Pancreas (tissue), 10 donors: Measurements from ENCODE around the gene PHACTR3. TPM values are rescaled to one million over a fixed set of nuclear protein-coding genes. Genes with fewer than 3 reads are reported as not detected.

Experiments used
- ATAC-seq, 4 donors: fragments of 200-7000 bp; cut with Tn5 transposase; one replicate each; pipeline versions ENCODE4 v1.8.0 to v1.9.1; 2020; ENCODE audit warnings: mild to moderate bottlenecking in 4 of 4, moderate library complexity in 4 of 4
- DNase-seq, 6 donors: peaks; one replicate each; pipeline ENCODE4 v3.0.0-alpha.2; 2020
- FAIRE-seq: peaks from 2 replicates; lab custom pipeline; 2012; peaks lifted over from hg19 to GRCh38; lab: Jason Lieb, UNC
- H3K27ac ChIP-seq, 4 donors: fragments of 200-600 bp; sonication (generic); 1 replicate in 3 of 4; 2 replicates in 1 of 4; pipeline versions ENCODE4 v1.5.0 to v1.8.0; 2020
- H3K27me3 ChIP-seq, 4 donors: fragments of 200-600 bp; one replicate each; pipeline ENCODE4 v1.8.0; 2021
- H3K36me3 ChIP-seq, 3 donors: fragments of 200-600 bp; sonication (generic) in 1 of 3; one replicate each; pipeline versions ENCODE4 v1.5.0 to v1.8.0; 2020 to 2021
- H3K4me1 ChIP-seq, 3 donors: fragments of 200-600 bp; one replicate each; pipeline ENCODE4 v1.8.0; 2021
- H3K4me3 ChIP-seq, 4 donors: fragments of 200-600 bp; sonication (generic) in 2 of 4; one replicate each; pipeline versions ENCODE4 v1.5.0 to v1.8.0; 2020 to 2021
- H3K9me3 ChIP-seq, 4 donors: fragments of 200-600 bp; one replicate each; pipeline ENCODE4 v1.8.0; 2021
- CTCF ChIP-seq, 4 donors: fragments of 200-600 bp; sonication (generic) in 3 of 4; IDR thresholded peaks; one replicate each; pipeline versions ENCODE4 v1.5.0 to v1.8.0; 2021; ENCODE audit warnings: antibody characterized with exemption in 4 of 4
- WGBS, 2 donors: extraction: QIAGEN DNeasy Blood & Tissue Kit; methylation state at CpG; one replicate each; pipeline ENCODE4 v1.1.7; 2013; 5-methylcytosine and 5-hydroxymethylcytosine counted together
- intact Hi-C, 3 donors: fragments of 100-400 bp; cut with DNase I; formaldehyde crosslinking; loops; one replicate each; pipeline versions ENCODE4 v1.11.1 to v1.14.2; 2022
- polyA plus RNA-seq, 2 donors: library from polyadenylated mRNA; stranded (reverse); fragments of 200-250 nt; gene quantifications; one replicate each; pipeline ENCODE4 v1.2.3, GENCODE V29; 2013
- total RNA-seq, 6 donors: library from RNA; stranded (reverse); fragmentation: NEBNext Ultra II Directional in 4 of 6; extraction: Animal tissue kit (Norgen Biotek cat#: 25700) in 4 of 6; gene quantifications; one replicate each; pipeline versions ENCODE4 v1.2.1 to v1.2.4, GENCODE V29; 2021 to 2023
- donor health status: healthy with polysubstance abuse.
- donor health status: DM: no; HTN: no; CAD: no; lungs with moderate emphysema.
- donor health status: DM: no; HTN: no; CAD: no.
- donor health status: control.
- donor health status: control.
- donor health status: Bipolar disorder and iron deficiency.
- donor health status: DM: yes; HTN: yes; CAD: no.
- donor health status: DM: no; HTN: no; CAD: no.
- donor health status: DM: no; HTN: no; CAD: no.
- donor health status: DM: yes; HTN: yes; CAD: no.

Gene PHACTR3
- total and polyA plus RNA-seq, 8 donors: 0.14 to 1.5 (median 0.35) TPM; not detected in 3

DNA sequence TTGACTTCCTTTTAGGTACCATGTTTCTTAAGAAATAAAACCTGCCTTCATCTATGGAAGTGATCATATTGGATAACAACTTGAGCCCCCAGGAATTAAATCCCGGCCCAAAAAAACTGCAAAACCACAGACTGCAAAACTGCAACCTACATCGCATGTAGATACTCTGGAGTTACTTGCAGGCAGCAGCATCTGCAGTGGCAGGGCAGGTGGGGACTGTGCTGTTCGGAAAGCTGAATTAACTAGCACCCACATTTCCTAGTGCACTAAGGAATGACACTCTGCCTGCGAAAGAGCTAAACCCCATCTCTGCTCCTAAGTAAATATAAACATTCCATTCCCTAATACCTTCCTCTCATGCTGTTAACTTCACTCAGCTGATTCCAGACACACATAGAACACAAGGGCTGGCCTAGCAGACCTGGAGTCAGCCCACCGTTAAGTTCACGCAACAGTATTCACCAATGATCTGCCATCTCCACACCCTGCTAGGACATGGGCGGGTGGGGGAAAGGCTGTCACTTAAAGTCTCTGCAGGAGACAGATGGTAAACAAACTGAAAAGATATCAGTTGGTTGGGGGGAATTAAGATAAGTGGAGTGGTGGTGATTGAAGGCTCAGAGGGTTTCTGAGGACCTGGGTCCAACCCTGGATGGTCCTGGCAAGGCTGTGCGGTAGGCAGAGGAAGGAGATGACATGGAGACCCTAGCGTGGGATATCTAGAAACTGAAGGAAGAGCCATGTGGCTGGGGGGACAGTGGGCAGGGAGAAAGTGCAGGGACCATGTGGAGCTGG, 200.7 kb downstream of the PHACTR3 start:
- ATAC-seq: no peak
- DNase-seq: no peak
- Histone ChIP-seq H3K4me3 (no peak overlapping the region), H3K4me1 (no peaks in the 10 kb centered on the region), H3K27ac (no peak overlapping the region), H3K27me3 (no peaks in the 10 kb centered on the region), H3K36me3 (no peaks in the 10 kb centered on the region), H3K9me3 (no peaks in the 10 kb centered on the region)
- WGBS, 2 donors: 59 to 64% methylated on average over 9 of the region's 9 CpGs
- no peak for TF ChIP-seq CTCF (IDR thresholded peaks at IDR 0.05)
- FAIRE-seq: no peak
- intact Hi-C loops: no loop called here

GRCh38 chr20:59805786-59806577, 201.6 kb downstream of the PHACTR3 start:
- Histone ChIP-seq H3K9me3 (no peaks in the 10 kb centered on the region), H3K27ac (no peak overlapping the region), H3K4me3 (no peak overlapping the region), H3K36me3 (no peaks in the 10 kb centered on the region), H3K27me3 (no peaks in the 10 kb centered on the region), H3K4me1 (no peaks in the 10 kb centered on the region)
- intact Hi-C loops: no loop called here
- WGBS, 2 donors: 76 to 87% methylated on average over 26 of the region's 26 CpGs
- no peak for ATAC-seq
- peak in 1 of 6 donors; percentile 43 for DNase-seq
- FAIRE-seq: no peak
- no peak for TF ChIP-seq CTCF (IDR thresholded peaks at IDR 0.05)

DNA sequence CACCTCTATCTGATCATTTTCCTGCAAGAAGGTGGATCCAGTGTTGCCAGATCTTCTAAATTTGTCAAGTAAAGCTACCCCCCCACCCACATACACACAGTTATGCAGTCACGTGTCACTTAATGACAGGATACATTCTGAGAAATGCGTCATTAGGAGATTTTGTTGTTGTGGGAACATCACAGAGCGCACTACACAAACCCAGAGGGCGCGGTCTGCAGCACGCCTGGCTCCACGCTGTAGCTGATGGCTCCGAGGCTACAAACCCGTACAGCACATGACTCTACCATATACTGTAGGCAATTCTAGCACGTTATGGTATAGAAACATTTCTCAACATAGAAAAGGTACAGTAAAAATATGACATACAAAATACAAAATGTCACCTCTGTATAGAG, 202.2 kb downstream of the PHACTR3 start:
- FAIRE-seq (no peak), ATAC-seq (no peak), DNase-seq (no peak)
- H3K27me3 ChIP-seq: no peaks in the 10 kb centered on the region
- 85 to 97% methylated on average over 10 of the region's 10 CpGs for WGBS, 2 donors
- H3K9me3 ChIP-seq: no peaks in the 10 kb centered on the region
- TF ChIP-seq CTCF (IDR thresholded peaks at IDR 0.05): no peak
- H3K36me3 ChIP-seq: no peaks in the 10 kb centered on the region
- intact Hi-C loops: no loop called here
- no peak overlapping the region for H3K27ac ChIP-seq
- H3K4me1 ChIP-seq: no peaks in the 10 kb centered on the region
- H3K4me3 ChIP-seq: no peak overlapping the region

DNA sequence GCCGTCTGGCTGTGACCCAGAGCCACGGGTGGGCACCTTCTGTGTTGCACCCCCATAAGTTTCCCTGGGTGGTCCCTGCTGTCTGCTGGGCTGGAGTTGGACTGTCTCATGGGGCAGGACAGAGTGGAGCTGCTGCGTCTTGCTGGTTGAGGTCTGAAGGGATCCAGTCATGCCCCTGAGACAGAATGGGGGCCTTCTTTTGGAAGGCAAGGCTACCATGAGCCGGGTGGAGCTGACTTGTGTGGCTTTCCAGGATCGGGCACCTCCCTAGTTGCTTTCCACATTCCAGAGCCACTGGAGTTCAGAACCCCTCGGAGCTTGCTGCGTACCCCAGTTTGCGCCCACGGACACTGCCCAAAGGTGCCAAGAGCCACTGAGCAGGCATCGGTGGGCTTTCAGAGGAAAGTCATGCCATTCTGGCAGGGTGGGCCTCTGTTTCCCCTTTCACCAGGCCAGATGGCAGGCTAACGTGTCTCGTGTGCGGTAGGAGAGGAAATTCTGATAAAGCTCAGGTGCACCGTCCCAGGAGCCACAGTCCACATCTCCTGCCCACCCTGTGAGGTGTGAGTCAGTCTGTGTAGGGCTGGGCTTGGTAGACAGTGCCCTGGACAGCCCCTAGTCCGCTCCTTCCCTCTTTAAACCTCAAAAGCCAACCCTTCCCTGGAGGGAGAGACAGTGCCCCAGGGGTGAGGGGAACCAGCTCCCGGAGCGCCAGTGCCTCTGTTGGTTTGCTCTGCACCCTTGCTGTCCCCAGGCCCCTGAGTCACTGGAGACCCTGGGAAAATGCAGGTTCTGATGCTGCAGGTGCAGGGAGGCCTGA, 203.8 kb downstream of the PHACTR3 start:
- ATAC-seq: no peak
- Histone ChIP-seq H3K4me3 (no peak overlapping the region), H3K9me3 (no peaks in the 10 kb centered on the region), H3K4me1 (no peaks in the 10 kb centered on the region), H3K36me3 (no peaks in the 10 kb centered on the region), H3K27ac (no peak overlapping the region), H3K27me3 (no peaks in the 10 kb centered on the region)
- FAIRE-seq: no peak
- intact Hi-C loops: no loop called here
- DNase-seq: peak in 1 of 6 donors; percentile 31
- TF ChIP-seq CTCF (IDR thresholded peaks at IDR 0.05): no peak
- whole genome bisulfite sequencing, 2 donors: 73 to 82% methylated on average over 17 of the region's 17 CpGs
